Stomach (tissue), 4 donors: Measurements from ENCODE around the gene SLC35B2.

Experiments
- EP300 ChIP-seq: sonication (generic); formaldehyde crosslinking; IDR thresholded peaks from one replicate; pipeline ENCODE4 v1.6.1; 2017; ENCODE audit warnings: antibody characterized with exemption
- POLR2AphosphoS5 ChIP-seq, 3 donors: sonication (generic); formaldehyde crosslinking; IDR thresholded peaks; one replicate each; pipeline ENCODE4 v1.6.1; 2016; ENCODE audit warnings: antibody characterized with exemption in 3 of 3
- TF ChIP-seq, protein P1 (sequence below), 7 experiments: fragments of 450-650 bp in 4 of 7; fragments of 200-600 bp in 3 of 7; sonication (generic) in 3 of 7; IDR thresholded peaks; one replicate each; pipeline ENCODE4 v1.5.1; 2016 to 2019; ENCODE audit warnings: antibody characterized with exemption in 7 of 7, control low read depth in 2 of 7, mild to moderate bottlenecking in 1 of 7

DNA sequence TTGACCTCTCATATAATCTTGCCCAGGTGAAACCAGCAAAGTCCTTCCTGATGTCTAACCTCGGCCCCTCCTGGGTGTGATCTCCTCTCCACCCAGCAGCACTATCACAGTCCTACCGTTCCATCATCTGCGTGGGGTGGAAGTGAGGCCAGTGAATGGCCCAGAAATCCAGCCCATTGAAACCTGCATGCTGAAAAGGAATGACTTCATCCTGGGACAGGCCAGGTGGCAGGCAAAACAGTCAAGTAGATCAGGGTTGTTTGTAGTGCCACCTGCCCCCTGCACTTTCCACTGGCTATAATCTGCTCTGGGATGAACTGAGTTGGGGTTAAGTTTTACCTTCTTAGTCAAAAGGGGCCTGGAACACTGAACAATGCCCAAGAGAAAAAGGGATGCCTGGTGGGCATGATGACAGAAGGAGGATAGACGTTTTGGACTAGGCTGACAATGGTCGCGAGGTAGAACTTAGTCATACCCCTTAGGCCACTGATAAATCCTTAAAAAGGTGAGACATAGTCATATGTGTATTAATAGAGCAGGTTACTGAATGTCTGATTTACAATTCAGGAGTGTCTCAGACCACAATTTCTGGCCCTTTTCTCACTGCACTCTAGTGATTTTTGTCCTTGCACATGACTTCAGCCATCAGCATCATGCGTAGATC is 18.5 kb downstream of the SLC35B2 start:
- TF ChIP-seq, protein P1, sequence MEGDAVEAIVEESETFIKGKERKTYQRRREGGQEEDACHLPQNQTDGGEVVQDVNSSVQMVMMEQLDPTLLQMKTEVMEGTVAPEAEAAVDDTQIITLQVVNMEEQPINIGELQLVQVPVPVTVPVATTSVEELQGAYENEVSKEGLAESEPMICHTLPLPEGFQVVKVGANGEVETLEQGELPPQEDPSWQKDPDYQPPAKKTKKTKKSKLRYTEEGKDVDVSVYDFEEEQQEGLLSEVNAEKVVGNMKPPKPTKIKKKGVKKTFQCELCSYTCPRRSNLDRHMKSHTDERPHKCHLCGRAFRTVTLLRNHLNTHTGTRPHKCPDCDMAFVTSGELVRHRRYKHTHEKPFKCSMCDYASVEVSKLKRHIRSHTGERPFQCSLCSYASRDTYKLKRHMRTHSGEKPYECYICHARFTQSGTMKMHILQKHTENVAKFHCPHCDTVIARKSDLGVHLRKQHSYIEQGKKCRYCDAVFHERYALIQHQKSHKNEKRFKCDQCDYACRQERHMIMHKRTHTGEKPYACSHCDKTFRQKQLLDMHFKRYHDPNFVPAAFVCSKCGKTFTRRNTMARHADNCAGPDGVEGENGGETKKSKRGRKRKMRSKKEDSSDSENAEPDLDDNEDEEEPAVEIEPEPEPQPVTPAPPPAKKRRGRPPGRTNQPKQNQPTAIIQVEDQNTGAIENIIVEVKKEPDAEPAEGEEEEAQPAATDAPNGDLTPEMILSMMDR (IDR thresholded peaks at IDR 0.05): no peak
- TF ChIP-seq POLR2AphosphoS5 (IDR thresholded peaks at IDR 0.05) (no peak), EP300 (no peak)
